Mucosa of rectum (tissue), 2 donors: Measurements from ENCODE around the gene DDOST.
A peak's percentile ranks its signal among the peaks of the same experiment; 100 is the strongest.

Experiments
- H3K27ac ChIP-seq, 2 donors: one replicate each; pipeline ENCODE4 v1.7.0; 2013; ENCODE audit warnings: inconsistent platforms in 2 of 2, low read depth in 2 of 2, low read length in 2 of 2
- H3K27me3 ChIP-seq, 2 donors: one replicate each; pipeline ENCODE4 v1.7.0; 2013; ENCODE audit warnings: low read length in 2 of 2; ENCODE audit not compliant: control insufficient read depth in 2 of 2, insufficient read depth in 2 of 2
- H3K36me3 ChIP-seq, 2 donors: one replicate each; pipeline ENCODE4 v1.7.0; 2013; ENCODE audit warnings: low read length in 2 of 2; ENCODE audit not compliant: control insufficient read depth in 2 of 2, insufficient read depth in 2 of 2
- H3K4me1 ChIP-seq, 2 donors: one replicate each; pipeline ENCODE4 v1.7.0; 2013; ENCODE audit warnings: low read length in 2 of 2, mild to moderate bottlenecking in 1 of 2; ENCODE audit not compliant: control insufficient read depth in 2 of 2, insufficient read depth in 2 of 2
- H3K4me3 ChIP-seq, 2 donors: one replicate each; pipeline ENCODE4 v1.7.0; 2013; ENCODE audit warnings: low read length in 2 of 2
- H3K9ac ChIP-seq, 2 donors: one replicate each; pipeline ENCODE4 v1.7.0; 2013; ENCODE audit warnings: low read length in 2 of 2, low read depth in 1 of 2, mild to moderate bottlenecking in 1 of 2
- H3K9me3 ChIP-seq, 2 donors: one replicate each; pipeline ENCODE4 v1.7.0; 2013; ENCODE audit warnings: low read length in 2 of 2; ENCODE audit not compliant: control insufficient read depth in 2 of 2
- donor health status: healthy.
- donor health status: Normal muscosa, but diverticular disease.

The DDOST gene

DNA sequence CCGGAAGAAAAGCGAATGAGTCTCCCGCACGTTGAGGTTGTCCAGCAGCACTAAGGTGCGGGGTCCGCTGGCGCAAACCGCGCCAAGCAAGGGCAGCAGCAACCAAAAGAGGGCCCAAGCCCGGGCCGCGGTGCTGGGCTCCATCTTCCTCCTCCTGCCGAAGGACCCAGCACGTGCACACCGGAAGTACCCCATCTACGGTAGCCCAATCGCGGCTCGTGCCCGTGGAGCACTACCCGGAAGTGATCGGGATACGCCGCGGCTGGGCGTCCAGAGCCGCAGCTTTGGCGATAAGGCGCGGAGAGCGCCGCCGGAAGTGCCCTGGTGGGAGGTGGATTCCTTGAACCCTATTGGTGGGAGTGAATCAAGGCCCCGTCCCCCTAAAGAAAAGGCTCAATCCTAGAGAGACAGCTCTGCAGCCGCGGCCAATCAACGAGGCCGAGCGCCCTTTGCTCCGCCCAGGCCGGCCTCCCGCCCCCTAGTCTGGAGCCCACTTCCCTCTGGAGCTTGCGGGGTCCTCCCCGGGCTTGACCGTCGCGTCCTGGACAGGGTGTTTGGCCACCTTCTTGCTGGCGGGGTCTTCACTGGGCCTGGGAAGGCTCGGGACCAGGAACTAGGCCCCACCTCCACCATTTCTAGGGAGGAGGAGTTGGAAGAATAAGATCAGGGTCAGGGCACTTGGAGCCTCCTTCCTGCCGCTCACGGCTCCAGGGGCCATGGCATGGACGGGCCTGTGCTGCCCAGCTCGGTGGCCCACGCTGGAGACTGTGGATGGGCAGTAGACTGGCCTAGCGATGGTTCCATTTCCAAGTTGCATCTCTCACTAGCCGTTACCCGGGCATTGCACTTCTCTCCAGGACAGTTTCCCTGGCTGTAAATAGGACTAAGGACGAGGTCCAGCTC lies at the start of gene DDOST:
Gene DDOST (minus strand): TSS at position 163 of the 903 bp plus-strand sequence. CDS start 19 bp downstream, at position 144.
- Histone ChIP-seq H3K27me3 (no peaks in the 10 kb centered on the region), H3K4me3 (peak within 1 kb of the TSS; percentile 68 to 94), H3K27ac (peak within 1 kb of the TSS; percentile 72 to 80), H3K36me3 (peaks cover 9 to 18% of the 10 kb centered on the region in 2 donors), H3K9ac (peak within 1 kb of the TSS; percentile 79 to 86), H3K9me3 (no peaks in the 10 kb centered on the region), H3K4me1 (peaks cover 13 to 15% of the 10 kb centered on the region in 2 donors)

GRCh38 chr1:20710469-20711284 lies 49.5 kb upstream of the DDOST start:
- no peak overlapping the region for H3K9ac ChIP-seq
- H3K27ac ChIP-seq = no peak overlapping the region
- no peak overlapping the region for H3K4me3 ChIP-seq
- no peaks in the 10 kb centered on the region for H3K36me3 ChIP-seq
- H3K4me1 ChIP-seq = no peaks in the 10 kb centered on the region
- no peaks in the 10 kb centered on the region for H3K27me3 ChIP-seq
- H3K9me3 ChIP-seq = no peaks in the 10 kb centered on the region

GRCh38 chr1:20709868-20710267 lies 48.7 kb upstream of the DDOST start:
- Histone ChIP-seq H3K4me3 (no peak overlapping the region), H3K9me3 (no peaks in the 10 kb centered on the region), H3K36me3 (no peaks in the 10 kb centered on the region), H3K27me3 (no peaks in the 10 kb centered on the region), H3K9ac (no peak overlapping the region), H3K4me1 (no peaks in the 10 kb centered on the region), H3K27ac (no peak overlapping the region)

- no peak overlapping the region for H3K4me3 ChIP-seq
- no peaks in the 10 kb centered on the region for H3K36me3 ChIP-seq
- H3K4me1 ChIP-seq = no peaks in the 10 kb centered on the region
- H3K27me3 ChIP-seq = no peaks in the 10 kb centered on the region
- no peak overlapping the region for H3K27ac ChIP-seq
- H3K9me3 ChIP-seq = no peaks in the 10 kb centered on the region
- H3K9ac ChIP-seq = no peak overlapping the region
These were observed 47.7 kb upstream of the DDOST start for GRCh38 chr1:20708891-20709290.

DNA sequence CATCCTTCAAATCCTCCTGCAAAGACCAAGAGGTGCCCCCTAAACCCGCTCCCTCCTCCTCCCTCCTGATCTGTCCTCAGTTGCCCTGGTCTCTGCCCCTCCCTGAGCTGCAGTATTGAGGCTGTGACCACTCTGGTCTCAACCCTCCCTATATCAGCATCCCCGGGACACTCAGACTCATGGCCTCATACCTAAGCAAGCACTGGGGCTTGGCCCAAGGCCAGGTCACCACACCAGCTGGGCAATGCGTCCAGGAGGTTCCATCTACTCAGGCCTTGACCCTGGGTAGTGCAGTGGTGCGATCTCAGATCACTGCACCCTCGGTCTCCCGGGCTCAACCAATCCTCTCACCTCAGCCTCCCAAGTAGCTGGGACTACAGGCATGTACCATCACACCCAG lies 46.9 kb upstream of the DDOST start:
- no peak overlapping the region for H3K27ac ChIP-seq
- H3K4me1 ChIP-seq = no peaks in the 10 kb centered on the region
- no peaks in the 10 kb centered on the region for H3K36me3 ChIP-seq
- H3K4me3 ChIP-seq = no peak overlapping the region
- H3K9me3 ChIP-seq = no peaks in the 10 kb centered on the region
- H3K9ac ChIP-seq = no peak overlapping the region
- H3K27me3 ChIP-seq = no peaks in the 10 kb centered on the region

GRCh38 chr1:20706841-20707240 lies 45.7 kb upstream of the DDOST start:
- Histone ChIP-seq H3K9me3 (no peaks in the 10 kb centered on the region), H3K9ac (no peak overlapping the region), H3K4me3 (no peak overlapping the region), H3K27me3 (no peaks in the 10 kb centered on the region), H3K4me1 (no peaks in the 10 kb centered on the region), H3K27ac (no peak overlapping the region), H3K36me3 (no peaks in the 10 kb centered on the region)

GRCh38 chr1:20705203-20705755 lies 44.1 kb upstream of the DDOST start:
- H3K4me1 ChIP-seq = no peaks in the 10 kb centered on the region
- no peaks in the 10 kb centered on the region for H3K36me3 ChIP-seq
- H3K9me3 ChIP-seq = no peaks in the 10 kb centered on the region
- H3K27me3 ChIP-seq = no peaks in the 10 kb centered on the region
- no peak overlapping the region for H3K4me3 ChIP-seq
- H3K9ac ChIP-seq = no peak overlapping the region
- no peak overlapping the region for H3K27ac ChIP-seq

- H3K4me1 ChIP-seq = no peaks in the 10 kb centered on the region
- H3K36me3 ChIP-seq = no peaks in the 10 kb centered on the region
- H3K27me3 ChIP-seq = no peaks in the 10 kb centered on the region
- no peak overlapping the region for H3K9ac ChIP-seq
- no peaks in the 10 kb centered on the region for H3K9me3 ChIP-seq
- no peak overlapping the region for H3K4me3 ChIP-seq
- no peak overlapping the region for H3K27ac ChIP-seq
These were observed 43.4 kb upstream of the DDOST start for GRCh38 chr1:20704390-20705202.

GRCh38 chr1:20703124-20703756 lies 42.1 kb upstream of the DDOST start:
- Histone ChIP-seq H3K27ac (no peak overlapping the region), H3K9ac (no peak overlapping the region)

More at GRCh38 chr1:20703124-20703756, 42.1 kb upstream of the DDOST start:
- Histone ChIP-seq H3K27me3 (no peaks in the 10 kb centered on the region), H3K9me3 (no peaks in the 10 kb centered on the region), H3K36me3 (no peaks in the 10 kb centered on the region), H3K4me1 (no peaks in the 10 kb centered on the region), H3K4me3 (no peak overlapping the region)
